WTC11 (cell line): Measurements from ENCODE around the gene EAF2. TPM values are rescaled to one million over a fixed set of nuclear protein-coding genes. Genes with fewer than 3 reads are reported as not detected.

Experiments
- ATAC-seq: fragments of 200-7000 bp; cut with Tn5 transposase; 2 replicates; pipeline ENCODE4 v1.10.0; 2021; ENCODE audit warnings: mild to moderate bottlenecking, moderate library complexity
- CTCF ChIA-PET: fragments of 300-600 bp; sonication (Branson Sonifier 250); formaldehyde crosslinking; loops from one replicate; lab custom pipeline; 2021; ENCODE audit warnings: antibody characterized with exemption; lab: Charles Lee
- POLR2A ChIA-PET: fragments of 350-600 bp; sonication (Branson Sonifier 250); formaldehyde crosslinking; loops from one replicate; lab custom pipeline; 2021; ENCODE audit warnings: antibody characterized with exemption; lab: Charles Lee
- DNase-seq: peaks from one replicate; pipeline ENCODE4 v3.0.0; 2021; ENCODE audit warnings: low spot score
- H3K27ac Mint-ChIP-seq: 2 replicates; pipeline ENCODE4 v1.8.0; 2021; ENCODE audit warnings: mixed read lengths
- H3K27me3 Mint-ChIP-seq: 2 replicates; pipeline ENCODE4 v1.8.0; 2021; ENCODE audit warnings: low read depth, mild to moderate bottlenecking, moderate library complexity, mixed read lengths
- H3K36me3 Mint-ChIP-seq: 2 replicates; pipeline ENCODE4 v1.8.0; 2021; ENCODE audit warnings: mixed read lengths
- H3K4me1 Mint-ChIP-seq: 2 replicates; pipeline ENCODE4 v1.8.0; 2022; ENCODE audit warnings: mixed read lengths
- H3K4me3 Mint-ChIP-seq: 2 replicates; pipeline ENCODE4 v1.8.0; 2021; ENCODE audit warnings: mild to moderate bottlenecking, moderate library complexity, mixed read lengths
- H3K9me3 Mint-ChIP-seq: 2 replicates; pipeline ENCODE4 v1.8.0; 2021; ENCODE audit warnings: mixed read lengths
- AFF4 ChIP-seq: sonication (generic); formaldehyde crosslinking; IDR thresholded peaks from 2 replicates; pipeline ENCODE4 v1.8.1; 2023; ENCODE audit warnings: mild to moderate bottlenecking, missing genetic modification reagents, borderline replicate concordance
- NR1H2 ChIP-seq: sonication (generic); formaldehyde crosslinking; IDR thresholded peaks from 2 replicates; pipeline ENCODE4 v1.9.0; 2021; ENCODE audit warnings: mild to moderate bottlenecking, moderate library complexity, missing genetic modification reagents
- NR2C2 ChIP-seq: sonication (generic); formaldehyde crosslinking; IDR thresholded peaks from 2 replicates; pipeline ENCODE4 v1.8.0; 2022; ENCODE audit warnings: mild to moderate bottlenecking, missing genetic modification reagents
- NR3C1 ChIP-seq: sonication (generic); formaldehyde crosslinking; conservative IDR thresholded peaks from 2 replicates; pipeline ENCODE4 v1.8.1; 2023; ENCODE audit warnings: low read depth, mild to moderate bottlenecking, missing genetic modification reagents
- PREB ChIP-seq: sonication (generic); formaldehyde crosslinking; IDR thresholded peaks from 2 replicates; pipeline ENCODE4 v1.8.1; 2022; ENCODE audit warnings: mild to moderate bottlenecking, missing genetic modification reagents, moderate library complexity, borderline replicate concordance
- RELA ChIP-seq: sonication (generic); formaldehyde crosslinking; IDR thresholded peaks from 2 replicates; pipeline ENCODE4 v1.8.1; 2022; ENCODE audit warnings: missing genetic modification reagents, mild to moderate bottlenecking, borderline replicate concordance
- STAT6 ChIP-seq: sonication (generic); formaldehyde crosslinking; conservative IDR thresholded peaks from 2 replicates; pipeline ENCODE4 v1.8.1; 2023; ENCODE audit warnings: mild to moderate bottlenecking, low read depth, missing genetic modification reagents, moderate library complexity
- ZBTB43 ChIP-seq: sonication (generic); formaldehyde crosslinking; IDR thresholded peaks from 2 replicates; pipeline ENCODE4 v1.8.1; 2023; ENCODE audit warnings: mild to moderate bottlenecking, missing genetic modification reagents
- total RNA-seq: library from RNA; stranded (reverse); gene quantifications from 3 replicates; pipeline ENCODE4 v1.2.3, GENCODE V29; 2021
- TF ChIP-seq, protein P1 (sequence below): sonication (generic); formaldehyde crosslinking; IDR thresholded peaks from 2 replicates; pipeline ENCODE4 v1.8.1; 2022; ENCODE audit warnings: missing genetic modification reagents, borderline replicate concordance

Gene EAF2
- total RNA-seq, 1 experiment from 2014 or later: 5.3 TPM

- Mint-ChIP-seq H3K9me3 (peaks cover 6% of the 10 kb centered on the region), H3K4me3 (no peak overlapping the region), H3K27me3 (no peaks in the 10 kb centered on the region), H3K27ac (0 out of 2 replicates have a peak overlapping the region, but pooled peaks have one; percentile 15), H3K36me3 (peaks cover 10% of the 10 kb centered on the region), H3K4me1 (peaks cover 14% of the 10 kb centered on the region)
- no peak for TF ChIP-seq RELA (CRISPR knock-in tag)
- no peak for TF ChIP-seq AFF4 (CRISPR knock-in tag)
- ATAC-seq (peak; percentile 56), DNase-seq (peak; percentile 14)
- POLR2A ChIA-PET: interaction anchor here (0.5 kb wide), 1 partner anchor 114 kb away, joined by 6 read pairs; no protein-coding TSS in a partner anchor
- CTCF ChIA-PET: interaction anchor here (0.6 to 1.8 kb wide), 5 partner anchors 81 to 660 kb away, joined by 3 to 16 read pairs (median 4); no protein-coding TSS in a partner anchor
Observed at GRCh38 chr3:121914081-121914998, 79.3 kb downstream of the EAF2 start.

DNA sequence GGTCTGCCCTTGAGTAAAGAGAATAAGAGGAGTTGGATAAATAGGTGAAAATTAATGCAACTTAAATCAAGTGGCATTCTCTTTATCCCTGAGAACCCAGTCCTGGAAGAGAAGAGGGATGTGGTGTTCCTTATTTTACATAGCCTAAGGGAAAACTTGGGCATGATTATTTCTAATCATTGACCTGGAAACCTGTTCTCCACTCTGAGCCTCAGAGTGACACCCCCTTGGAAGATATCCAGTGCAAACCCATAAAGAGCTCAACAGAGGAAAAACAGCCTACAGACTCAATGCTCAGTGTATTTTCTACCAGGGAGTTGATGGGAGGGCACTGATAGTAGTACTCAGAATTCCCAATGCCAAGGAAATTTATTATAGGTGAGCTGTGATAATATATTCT lies 81.2 kb downstream of the EAF2 start:
- TF ChIP-seq, protein P1, sequence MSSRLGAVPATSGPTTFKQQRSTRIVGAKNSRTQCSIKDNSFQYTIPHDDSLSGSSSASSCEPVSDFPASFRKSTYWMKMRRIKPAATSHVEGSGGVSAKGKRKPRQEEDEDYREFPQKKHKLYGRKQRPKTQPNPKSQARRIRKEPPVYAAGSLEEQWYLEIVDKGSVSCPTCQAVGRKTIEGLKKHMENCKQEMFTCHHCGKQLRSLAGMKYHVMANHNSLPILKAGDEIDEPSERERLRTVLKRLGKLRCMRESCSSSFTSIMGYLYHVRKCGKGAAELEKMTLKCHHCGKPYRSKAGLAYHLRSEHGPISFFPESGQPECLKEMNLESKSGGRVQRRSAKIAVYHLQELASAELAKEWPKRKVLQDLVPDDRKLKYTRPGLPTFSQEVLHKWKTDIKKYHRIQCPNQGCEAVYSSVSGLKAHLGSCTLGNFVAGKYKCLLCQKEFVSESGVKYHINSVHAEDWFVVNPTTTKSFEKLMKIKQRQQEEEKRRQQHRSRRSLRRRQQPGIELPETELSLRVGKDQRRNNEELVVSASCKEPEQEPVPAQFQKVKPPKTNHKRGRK (CRISPR knock-in tag): no peak
- no peak for TF ChIP-seq NR2C2 (CRISPR knock-in tag)
- TF ChIP-seq ZBTB43 (CRISPR knock-in tag): no peak
- TF ChIP-seq NR3C1 (CRISPR knock-in tag): no peak
- TF ChIP-seq STAT6 (CRISPR knock-in tag): no peak
- no peak for TF ChIP-seq NR1H2 (CRISPR knock-in tag)
- no peak for TF ChIP-seq PREB (CRISPR knock-in tag)
- peaks cover 13% of the 10 kb centered on the region for H3K4me1 Mint-ChIP-seq
- no peaks in the 10 kb centered on the region for H3K36me3 Mint-ChIP-seq
- ChIA-PET CTCF (interaction anchor here (0.9 to 1.8 kb wide), 2 partner anchors 79 to 80 kb away, joined by 4 to 16 read pairs; no protein-coding TSS in a partner anchor), POLR2A (no interaction called here)
- no peak overlapping the region for H3K27ac Mint-ChIP-seq
- no peak overlapping the region for H3K4me3 Mint-ChIP-seq
- H3K9me3 Mint-ChIP-seq: no peaks in the 10 kb centered on the region
- H3K27me3 Mint-ChIP-seq: no peaks in the 10 kb centered on the region
- no peak for DNase-seq
- no peak for ATAC-seq
